GM18508 (cell line): ENCODE results near the gene CNTNAP2.
"Not testable (repeated sequence)": the region's sequence is repeated elsewhere in the genome, so short reads cannot be mapped to it uniquely, and the experiment has no call there.

Experiments used
- ATAC-seq: cut with Tn5 transposase; IDR thresholded peaks from one replicate; pipeline ENCODE4 v1.9.1; 2021; ENCODE audit warnings: moderate number of reproducible peaks; ENCODE audit not compliant: insufficient read depth, unreplicated experiment

CNTNAP2 gene

GRCh38 chr7:147047696-147048095, 931.1 kb downstream of the CNTNAP2 start:
- no peak for ATAC-seq

- no peak for ATAC-seq
Observed at GRCh38 chr7:147048864-147049263, 932.3 kb downstream of the CNTNAP2 start.

- ATAC-seq = no peak
Observed at GRCh38 chr7:147052818-147053217, 936.2 kb downstream of the CNTNAP2 start.

GRCh38 chr7:147053746-147054145, 937.1 kb downstream of the CNTNAP2 start:
- ATAC-seq = no peak

- no peak for ATAC-seq
Observed at GRCh38 chr7:147060070-147060469, 943.5 kb downstream of the CNTNAP2 start.

- no peak for ATAC-seq
Observed at GRCh38 chr7:147062897-147063296, 946.3 kb downstream of the CNTNAP2 start.

- ATAC-seq = no peak
Observed at GRCh38 chr7:147068842-147069241, 952.2 kb downstream of the CNTNAP2 start.

- no peak for ATAC-seq
Observed at GRCh38 chr7:147069771-147070170, 953.2 kb downstream of the CNTNAP2 start.

- ATAC-seq = no peak
Observed at GRCh38 chr7:147070886-147071285, 954.3 kb downstream of the CNTNAP2 start.

GRCh38 chr7:147071536-147071935, 954.9 kb downstream of the CNTNAP2 start:
- no peak for ATAC-seq

GRCh38 chr7:147078312-147078711, 961.7 kb downstream of the CNTNAP2 start:
- no peak for ATAC-seq

GRCh38 chr7:147079083-147079482, 962.5 kb downstream of the CNTNAP2 start:
- no peak for ATAC-seq

- ATAC-seq = no peak
Observed at GRCh38 chr7:147079921-147080420, 963.4 kb downstream of the CNTNAP2 start.

- ATAC-seq = no peak
Observed at GRCh38 chr7:147081117-147081516, 964.5 kb downstream of the CNTNAP2 start.

- no peak for ATAC-seq
Observed at GRCh38 chr7:147089051-147089461, 972.5 kb downstream of the CNTNAP2 start.

GRCh38 chr7:147089608-147090007, 973.0 kb downstream of the CNTNAP2 start:
- no peak for ATAC-seq

GRCh38 chr7:147096629-147097028, 980.0 kb downstream of the CNTNAP2 start:
- ATAC-seq = no peak

GRCh38 chr7:147103224-147103623, 986.6 kb downstream of the CNTNAP2 start:
- no peak for ATAC-seq

- ATAC-seq = no peak
Observed at GRCh38 chr7:147106746-147107145, 990.1 kb downstream of the CNTNAP2 start.

- not testable (repeated sequence) for ATAC-seq
Observed at GRCh38 chr7:147114525-147114924, 997.9 kb downstream of the CNTNAP2 start.

GRCh38 chr7:147136352-147136751, 1019.8 kb downstream of the CNTNAP2 start:
- no peak for ATAC-seq

- ATAC-seq = no peak
Observed at GRCh38 chr7:147145194-147145593, 1028.6 kb downstream of the CNTNAP2 start.

GRCh38 chr7:147146169-147146568, 1029.6 kb downstream of the CNTNAP2 start:
- ATAC-seq = no peak
